DMS153 (cell line): ENCODE measurements around the gene NPIPA1.
"Not testable (repeated sequence)": the region's sequence is repeated elsewhere in the genome, so short reads cannot be mapped to it uniquely, and the experiment has no call there.

Experiments used
- DNase-seq: peaks from one replicate; lab custom pipeline; 2025; lab: John Stamatoyannopoulos, UW

Gene NPIPA1

DNA sequence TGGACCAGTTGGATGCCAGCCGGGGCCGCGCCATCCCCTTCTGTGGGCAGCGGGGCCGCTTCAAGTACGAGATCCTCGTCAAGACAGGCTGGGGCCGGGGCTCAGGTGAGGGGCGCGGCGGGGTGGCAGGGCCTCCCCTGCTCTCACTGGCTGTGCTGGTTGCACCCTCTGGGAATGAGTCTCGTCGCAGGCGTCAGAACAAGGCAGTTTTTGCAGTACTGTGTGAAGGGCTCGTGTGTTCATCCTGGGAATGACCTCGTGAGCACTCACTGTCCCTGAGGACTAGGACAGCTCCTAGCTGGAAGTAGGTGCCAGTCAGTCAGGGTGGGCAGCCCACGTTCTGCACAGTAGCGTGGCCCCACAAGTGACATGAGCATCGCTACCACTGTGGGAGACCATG is 6.3 kb upstream of the NPIPA1 start:
- DNase-seq = not testable (repeated sequence)

DNA sequence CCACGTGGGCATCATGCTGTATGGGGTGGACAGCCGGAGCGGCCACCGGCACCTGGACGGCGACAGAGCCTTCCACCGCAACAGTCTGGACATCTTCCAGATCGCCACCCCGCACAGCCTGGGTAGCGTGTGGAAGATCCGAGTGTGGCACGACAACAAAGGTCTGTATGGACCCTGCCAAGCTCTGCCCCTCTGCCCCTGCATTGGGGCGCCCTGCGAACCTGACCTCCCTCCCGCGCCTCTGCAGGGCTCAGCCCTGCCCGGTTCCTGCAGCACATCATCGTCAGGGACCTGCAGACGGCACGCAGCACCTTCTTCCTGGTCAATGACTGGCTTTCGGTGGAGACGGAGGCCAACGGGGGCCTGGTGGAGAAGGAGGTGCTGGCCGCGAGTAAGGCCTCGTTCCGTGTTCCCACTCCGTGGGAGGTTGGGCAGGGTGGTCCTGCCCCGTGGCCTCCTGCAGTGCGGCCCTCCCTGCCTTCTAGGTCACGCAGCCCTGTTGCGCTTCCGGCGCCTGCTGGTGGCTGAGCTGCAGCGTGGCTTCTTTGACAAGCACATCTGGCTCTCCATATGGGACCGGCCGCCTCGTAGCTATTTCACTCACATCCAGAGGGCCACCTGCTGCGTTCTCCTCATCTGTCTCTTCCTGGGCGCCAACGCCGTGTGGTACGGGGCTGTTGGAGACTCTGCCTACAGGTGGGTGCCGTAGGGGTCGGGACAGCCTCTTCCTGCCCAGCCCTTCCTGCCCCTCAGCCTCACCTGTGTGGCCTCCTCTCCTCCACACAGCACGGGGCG is 4.5 kb upstream of the NPIPA1 start:
- not testable (repeated sequence) for DNase-seq

DNA sequence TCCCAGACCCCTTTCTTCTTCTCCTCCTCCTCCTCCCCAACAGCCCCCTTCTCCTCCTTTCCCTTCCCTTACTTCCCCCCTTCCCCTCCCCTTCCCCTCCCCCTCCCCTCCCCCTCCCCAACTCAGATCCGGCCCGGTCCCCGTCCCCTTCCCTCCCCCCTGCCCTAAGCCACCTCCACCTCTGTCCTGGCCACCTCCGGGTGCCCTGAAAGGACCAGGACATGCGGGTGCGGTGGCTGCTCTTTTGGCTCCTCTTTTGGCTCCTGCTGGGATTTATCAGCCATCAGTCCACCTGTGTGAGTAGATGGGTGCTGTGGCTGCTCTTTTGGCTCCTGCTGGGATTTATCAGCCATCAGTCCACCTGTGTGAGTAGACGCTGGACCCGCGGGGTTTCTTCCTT is 751 bp downstream of the NPIPA1 start:
- DNase-seq = not testable (repeated sequence)

DNA sequence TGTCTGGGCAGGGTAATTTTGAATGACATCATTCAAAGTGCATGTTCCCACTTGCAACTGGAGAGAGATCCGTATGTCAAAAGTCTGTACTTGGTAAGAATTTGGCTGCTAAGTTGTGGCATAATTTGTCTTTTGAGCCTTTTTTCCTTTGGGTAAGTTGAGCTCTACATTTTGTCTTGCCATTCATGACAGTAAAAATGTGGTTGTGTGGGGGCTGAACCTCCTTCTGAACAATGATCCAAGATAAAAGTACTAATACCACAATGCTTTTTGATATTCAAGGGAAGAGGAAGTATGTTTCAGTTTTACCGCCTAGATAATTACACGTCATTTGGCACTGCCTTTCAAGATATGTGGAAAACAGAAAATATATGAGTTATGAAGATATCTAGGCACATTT is 5.4 kb downstream of the NPIPA1 start:
- DNase-seq = not testable (repeated sequence)

DNA sequence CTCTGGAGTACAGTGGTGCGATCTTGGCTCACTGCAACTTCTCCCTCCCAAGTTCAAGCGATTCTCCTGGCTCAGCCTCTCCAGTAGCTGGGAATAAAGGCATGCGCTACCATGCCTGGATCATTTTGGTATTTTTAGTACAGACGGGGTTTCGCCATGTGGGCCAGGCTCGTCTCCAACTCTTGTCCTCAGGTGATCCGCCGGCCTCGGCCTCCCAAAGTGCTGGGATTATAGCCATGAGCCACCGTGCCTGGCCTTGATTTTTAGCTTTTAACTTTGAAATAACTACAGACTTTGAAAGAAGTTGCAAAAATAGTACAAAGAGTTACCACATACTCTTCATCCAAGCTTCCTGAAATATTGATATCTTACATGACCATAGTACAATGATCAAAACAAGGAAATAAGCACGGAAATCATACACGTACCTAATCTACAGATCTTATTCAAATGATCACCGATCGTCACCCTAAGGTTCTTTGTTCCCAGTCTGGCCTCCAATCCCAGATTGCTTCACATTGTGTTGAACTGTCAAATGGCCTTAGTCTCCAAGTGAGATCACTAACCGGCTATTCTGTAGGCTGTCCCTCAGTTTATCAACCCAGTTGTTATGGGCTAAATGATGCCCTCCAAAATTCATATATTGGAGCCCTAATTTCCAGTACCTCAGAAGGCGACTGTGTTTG is 18.4 kb downstream of the NPIPA1 start:
- DNase-seq = no peak

DNA sequence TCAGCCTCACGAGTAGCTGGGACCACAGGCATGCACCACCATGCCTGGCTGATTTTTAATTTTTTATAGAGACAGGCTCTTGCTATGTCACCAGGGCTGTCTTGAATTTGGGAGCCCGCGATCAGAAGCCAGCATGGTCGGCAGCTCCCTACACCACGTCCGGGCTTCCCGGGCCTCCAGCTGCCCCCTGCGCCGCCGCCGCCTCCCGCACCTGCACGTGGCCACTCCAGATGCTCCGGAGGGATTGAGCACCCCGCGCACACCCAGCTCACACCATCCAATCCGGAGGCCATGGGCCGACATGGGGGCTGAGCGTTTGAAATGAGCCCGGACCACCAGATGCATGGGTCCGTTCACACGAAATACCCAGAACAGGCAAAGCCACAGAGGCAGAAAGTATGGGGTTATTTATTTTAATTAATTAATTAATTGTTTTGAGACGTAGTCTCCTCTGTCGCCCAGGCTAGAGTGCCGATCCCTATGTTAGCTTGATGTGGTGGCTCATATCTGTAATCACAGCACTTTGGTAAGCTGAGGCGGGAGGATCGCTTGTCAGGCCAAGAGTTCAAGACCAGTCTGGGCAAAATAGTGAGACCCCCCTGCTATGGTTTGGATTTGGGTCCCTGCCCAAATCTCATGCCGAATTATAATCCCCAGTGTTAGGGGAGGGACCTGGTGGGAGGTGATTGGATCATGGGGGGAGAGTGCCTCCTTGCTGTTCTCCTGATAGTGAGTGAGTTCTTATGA is 20.5 kb downstream of the NPIPA1 start:
- no peak for DNase-seq

DNA sequence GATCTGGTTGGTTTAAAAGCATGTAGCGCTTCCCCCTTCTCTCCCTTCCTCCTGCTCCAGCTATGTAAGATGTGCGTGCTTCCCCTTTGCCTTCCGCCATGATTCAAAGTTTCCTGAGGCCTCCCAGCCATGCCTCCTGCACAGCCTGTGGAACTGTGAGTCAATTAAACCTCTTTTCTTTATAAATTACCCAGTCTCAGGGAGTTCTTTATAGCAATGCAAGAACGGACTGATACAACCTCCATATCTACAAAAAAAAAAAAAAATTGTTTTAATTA is 21.0 kb downstream of the NPIPA1 start:
- DNase-seq = no peak

DNA sequence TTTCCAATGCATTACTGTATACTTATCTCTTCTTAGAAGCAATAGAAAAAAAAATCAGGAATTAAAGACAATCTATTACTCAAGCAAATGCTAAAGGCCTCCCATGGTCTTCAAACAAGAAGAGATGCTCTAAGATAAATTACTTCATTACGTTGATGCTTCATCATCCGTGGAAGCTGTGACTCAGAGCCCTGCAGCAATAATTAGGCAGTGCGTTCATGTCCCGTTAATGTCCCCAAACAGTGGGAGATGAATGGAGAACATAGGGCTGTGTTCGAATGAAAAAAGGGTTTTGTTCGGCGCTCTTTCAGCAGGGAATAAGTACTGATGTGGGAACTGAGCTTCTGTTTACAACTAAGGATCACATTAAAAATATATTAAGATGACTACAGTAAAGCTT is 21.7 kb downstream of the NPIPA1 start:
- DNase-seq = no peak

DNA sequence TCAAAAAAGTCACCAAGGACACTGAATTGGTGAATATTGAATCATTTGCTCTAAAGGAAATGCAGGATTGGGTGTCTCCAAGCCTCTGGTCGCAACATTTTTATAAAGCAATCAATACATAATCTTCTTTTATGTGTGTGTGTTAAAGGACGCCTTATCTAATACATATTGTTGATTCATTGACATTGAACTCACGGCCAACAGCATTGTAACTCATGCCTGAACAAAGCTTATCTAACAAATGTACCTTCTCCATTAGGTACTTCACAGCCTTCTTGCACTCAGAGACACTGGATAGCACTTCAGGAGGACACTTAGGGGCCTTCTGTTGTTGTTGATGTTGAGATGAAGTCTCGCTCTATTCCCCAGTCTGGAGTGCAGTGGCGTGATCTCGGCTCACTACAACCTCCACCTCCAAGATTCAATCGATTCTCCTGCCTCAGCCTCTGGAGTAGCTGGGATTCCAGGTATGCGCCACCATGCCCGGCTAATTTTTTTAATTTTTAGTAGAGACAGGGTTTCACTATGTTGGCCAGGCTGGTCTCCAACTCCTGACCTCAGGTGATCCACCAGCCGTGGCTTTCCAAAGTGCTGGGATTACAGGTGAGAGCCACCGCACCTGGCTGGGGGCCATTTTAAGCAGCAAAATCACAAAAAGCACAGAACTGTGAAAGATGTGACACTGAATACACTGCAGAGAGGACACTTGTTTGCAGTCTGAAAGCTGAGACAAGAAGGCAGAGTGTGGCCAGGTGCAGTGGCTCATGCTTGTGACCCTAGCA is 24.4 kb downstream of the NPIPA1 start:
- DNase-seq = no peak

DNA sequence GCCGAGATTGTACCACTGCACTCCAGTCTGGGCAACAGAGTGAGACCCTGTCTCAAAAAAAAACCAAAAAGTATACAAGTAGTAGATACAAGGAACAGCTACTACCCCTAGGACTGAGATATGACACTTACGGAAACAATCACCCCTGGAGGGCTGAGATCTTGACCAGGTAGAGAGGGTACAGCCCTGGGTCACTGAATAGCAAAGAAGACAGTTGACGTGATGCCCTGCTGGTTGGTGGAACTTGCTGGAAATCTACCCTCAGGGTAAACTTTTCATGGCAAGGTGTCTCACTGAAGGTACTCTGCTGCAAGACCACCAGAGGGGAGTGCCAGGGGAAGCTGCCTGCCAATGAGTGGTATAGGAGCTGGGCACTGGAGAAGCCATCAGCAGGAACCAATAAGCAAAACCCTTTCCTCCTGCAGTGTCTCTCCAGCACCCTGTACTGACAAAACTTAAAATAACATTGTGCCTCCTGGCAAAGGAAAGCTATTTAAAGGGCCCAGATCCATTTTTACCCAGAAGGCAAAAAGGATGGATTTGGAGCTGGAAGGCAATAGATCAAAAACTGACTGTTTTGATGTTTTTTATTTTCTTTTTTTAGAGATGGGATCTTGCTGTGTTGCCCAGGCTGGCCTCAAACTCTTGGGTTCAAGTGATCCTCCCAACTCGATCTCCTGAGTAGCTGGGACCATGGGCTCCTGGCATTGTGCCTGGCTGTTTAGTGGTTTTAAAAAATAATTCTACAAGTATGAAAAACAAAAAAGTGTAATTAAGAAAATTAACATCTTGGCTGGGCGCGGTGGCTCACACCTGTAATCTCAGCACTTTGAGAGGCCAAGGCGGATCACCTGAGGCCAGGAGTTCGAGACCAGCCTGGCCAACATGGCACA is 26.3 kb downstream of the NPIPA1 start:
- no peak for DNase-seq

DNA sequence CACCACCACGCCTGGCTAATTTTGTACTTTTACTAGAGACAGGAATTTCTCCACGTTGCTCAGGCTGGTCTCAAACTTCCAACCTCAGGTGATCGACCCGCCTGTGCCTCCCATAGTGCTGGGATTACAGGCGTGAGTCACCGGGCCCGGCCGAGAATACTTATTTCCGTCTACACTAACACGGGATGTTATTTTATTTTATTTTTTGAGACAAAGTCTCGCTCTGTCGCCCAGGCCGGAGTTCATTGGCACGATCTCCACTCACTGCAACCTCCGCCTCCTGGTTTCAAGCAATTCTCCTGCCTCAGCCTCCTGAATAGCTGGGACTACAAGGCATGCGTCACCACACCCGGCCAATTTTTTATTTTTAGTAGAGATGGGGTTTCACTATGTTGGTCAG is 28.1 kb downstream of the NPIPA1 start:
- DNase-seq = no peak

DNA sequence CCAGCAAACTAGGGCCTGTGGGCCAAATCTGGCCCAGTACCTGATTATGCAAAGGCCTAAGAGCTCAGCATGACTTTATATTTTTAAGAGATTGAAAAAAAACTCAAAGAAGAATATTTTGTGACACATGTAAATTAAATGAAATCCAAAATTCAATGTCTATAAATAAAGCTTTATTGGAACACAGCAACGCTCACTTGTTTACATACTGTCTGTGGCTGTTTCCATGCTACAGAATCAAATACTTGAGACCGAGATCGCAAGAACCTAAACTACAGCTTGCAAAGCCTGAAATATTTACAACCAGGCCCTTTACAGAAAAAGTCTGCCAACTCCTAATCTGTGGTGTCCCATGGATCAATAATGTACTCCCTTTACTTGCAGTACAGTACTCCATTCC is 32.6 kb downstream of the NPIPA1 start:
- not testable (repeated sequence) for DNase-seq

DNA sequence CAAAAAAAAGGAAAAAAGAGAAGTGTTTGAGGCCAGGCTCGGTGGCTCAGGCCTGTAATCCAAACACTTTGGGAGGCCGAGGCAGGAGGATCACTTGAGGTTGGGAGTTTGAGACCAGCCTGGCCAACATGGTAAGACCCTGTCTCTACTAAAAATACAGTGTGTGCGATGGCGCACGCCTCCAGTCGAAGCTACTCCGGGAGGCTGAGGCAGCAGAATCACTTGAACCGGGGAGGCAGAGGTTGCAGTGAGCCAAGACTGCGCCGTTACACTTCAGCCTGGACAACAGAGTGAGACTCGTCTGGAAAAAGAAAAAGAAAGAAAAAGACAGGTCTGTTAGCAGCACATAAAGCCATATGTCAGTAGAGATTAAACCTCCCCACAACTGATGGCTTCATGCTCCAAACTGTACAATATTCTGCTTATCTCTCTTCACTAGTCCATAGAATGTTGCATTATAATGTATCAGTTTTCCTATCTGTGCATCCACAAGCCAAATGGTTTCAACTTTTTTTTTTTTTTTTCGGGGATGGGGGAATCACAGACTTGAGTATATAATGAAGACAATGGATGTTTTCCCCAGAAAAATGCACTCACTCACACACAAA is 34.5 kb downstream of the NPIPA1 start:
- DNase-seq = not testable (repeated sequence)

DNA sequence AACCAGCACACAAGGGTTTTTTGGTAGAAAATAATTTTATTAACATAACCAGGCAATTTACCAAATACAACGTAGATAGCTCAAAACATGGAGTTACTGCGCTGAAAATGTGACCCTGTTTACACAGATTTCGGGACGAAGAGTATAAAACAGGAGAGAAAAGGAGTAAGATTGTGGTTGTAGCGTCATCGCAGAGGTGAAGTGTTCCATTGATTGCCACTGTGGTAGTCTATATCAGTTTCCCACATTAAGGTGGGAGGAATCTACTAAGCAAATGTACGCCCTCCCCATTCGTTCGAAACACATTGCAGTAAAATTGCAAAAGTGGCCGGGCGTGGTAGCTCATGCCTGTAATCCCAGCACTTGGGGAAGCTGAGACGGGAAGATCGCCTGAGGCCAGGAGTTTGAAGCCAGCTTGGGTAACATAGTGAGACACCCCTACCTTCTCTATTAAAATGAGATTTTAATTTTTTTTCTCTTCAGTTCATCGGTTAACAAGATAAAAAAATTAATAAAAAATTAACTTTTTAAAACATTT is 36.6 kb downstream of the NPIPA1 start:
- DNase-seq = not testable (repeated sequence)

DNA sequence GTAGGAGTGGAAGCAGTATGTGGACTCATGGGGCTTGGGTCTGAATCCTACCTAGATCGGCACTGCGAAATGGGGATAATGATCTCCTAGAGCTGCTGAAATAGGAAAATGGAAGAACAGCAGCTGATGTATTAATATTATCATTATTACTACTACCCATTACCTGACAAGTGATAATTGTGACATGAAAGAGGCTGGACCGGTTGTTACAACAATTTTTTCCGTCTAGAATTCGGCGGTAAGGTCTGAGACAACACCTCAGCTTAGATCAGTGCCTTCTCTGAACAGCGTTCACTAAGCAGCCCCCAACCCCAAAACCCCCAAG is 37.0 kb downstream of the NPIPA1 start:
- not testable (repeated sequence) for DNase-seq

DNA sequence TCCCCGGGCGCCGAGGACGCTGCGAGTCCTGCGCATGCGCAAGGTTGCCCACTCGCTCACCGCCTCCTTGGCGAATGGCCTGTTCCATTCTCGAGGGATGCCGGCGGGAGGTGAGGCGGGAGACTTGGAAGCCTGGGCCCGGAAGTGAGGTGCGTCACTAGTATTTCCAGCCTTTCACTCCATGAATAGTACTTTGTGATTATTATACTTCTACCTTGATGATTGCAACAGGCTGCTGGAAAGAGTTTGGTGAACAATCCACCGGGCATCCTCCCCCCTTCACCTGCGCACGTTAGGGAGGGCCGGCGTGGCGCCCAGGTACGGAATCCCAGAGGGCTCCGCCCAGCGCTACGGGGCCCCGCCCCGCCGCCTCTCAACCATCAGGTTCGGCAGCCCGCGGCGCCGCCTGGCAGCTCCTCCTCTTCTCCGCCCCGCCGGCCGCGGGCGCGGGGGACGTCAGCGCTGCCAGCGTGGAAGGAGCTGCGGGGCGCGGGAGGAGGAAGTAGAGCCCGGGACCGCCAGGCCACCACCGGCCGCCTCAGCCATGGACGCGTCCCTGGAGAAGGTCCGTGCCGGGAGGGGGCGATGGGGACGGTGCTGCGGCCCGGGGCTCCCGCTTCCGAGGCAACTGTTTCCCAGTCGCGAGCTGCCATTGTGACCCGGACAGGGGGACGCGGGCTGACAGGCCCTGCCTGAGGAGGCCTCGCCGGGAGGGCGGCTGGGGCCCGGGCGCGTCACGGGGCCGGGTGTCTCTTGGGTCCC is 37.6 kb downstream of the NPIPA1 start, which contains the start of gene PDXDC1:
PDXDC1 (plus strand) TSS at position 371 of the 762 bp plus-strand sequence; CDS start at position 545, 174 bp downstream.
- peak; percentile 97 for DNase-seq

DNA sequence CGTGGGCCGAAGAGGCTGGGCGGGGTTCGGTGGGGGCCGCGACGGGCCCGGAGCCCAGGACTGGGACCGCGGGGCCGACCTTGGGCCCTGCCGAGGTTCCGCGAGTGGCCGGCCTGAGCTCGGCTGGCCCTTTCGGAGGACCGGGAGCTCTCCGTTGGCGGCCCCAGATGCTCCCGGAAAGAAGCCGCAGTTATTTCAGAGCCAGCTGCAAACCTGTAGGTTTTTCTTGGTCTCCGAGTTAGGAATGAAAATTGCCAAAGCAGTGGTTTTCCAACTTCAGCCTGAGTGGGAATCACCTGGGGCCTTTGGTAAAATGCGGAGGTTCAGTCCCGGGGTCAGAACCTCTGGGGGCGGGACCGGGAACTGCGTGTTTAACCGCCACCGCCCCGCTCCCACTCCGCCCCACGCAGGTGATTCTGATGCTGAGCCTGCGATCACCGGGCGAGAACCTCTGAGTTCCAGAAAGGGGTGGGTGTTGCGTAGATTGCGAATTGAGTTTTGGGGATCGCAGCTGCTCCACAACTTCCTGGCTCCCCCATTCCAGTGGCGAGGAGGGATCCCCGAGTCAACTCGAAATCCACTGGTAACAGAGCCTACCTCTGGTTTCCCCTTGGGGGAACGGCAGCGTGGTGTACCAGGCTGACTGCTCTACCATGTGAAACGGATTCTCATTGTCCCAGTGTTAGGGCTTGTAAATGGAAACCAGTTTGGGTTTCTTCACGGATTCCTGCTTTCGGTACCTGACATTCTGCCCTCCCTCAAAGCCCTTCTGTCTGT is 38.4 kb downstream of the NPIPA1 start:
- DNase-seq = not testable (repeated sequence)

DNA sequence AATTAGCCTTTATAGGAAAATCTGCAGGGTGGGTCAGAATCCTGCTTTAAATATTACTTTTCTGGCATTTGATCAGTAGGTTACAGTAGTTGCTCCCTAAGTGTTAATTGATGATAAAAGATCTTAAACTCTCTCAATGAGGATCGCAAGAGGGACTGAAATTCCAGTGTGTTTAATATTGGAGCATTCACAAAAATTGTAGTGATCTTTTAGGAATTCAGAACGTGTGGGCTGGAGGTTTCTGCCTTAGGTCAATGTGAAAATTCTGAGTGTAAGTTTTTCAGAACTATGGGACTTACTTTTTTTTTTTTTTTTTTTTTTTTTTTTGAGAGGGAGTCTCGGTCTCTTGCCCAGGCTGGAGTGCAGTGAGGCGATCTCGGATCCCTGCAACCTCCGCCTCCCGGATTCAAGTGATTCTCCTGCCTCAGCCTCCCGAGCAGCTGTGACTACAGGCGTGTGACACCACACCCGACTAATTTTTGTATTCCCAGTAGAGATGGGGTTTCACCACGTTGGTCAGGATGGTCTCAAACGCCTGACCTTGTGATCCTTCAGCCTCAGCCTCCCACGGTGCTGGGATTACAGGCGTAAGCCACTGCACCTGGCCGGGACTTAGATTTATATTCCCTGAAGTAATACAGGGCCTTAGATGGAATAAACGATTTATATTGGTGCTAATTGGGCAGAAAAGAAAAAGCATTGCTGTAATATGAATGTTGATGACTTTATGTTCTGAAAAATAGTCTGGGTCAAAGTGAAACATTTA is 39.9 kb downstream of the NPIPA1 start:
- DNase-seq = not testable (repeated sequence)
